Panc1 (cell line): Measurements from ENCODE around the gene GPR6.

Experiments
- POLR2AphosphoS5 ChIP-seq: IDR thresholded peaks from 2 replicates; pipeline ENCODE4 v1.6.1; 2012; ENCODE audit warnings: mild to moderate bottlenecking, low read depth, low read length, moderate library complexity
- SIN3A ChIP-seq: IDR thresholded peaks from 2 replicates; pipeline ENCODE4 v1.6.1; 2012; ENCODE audit warnings: low read depth, mild to moderate bottlenecking, low read length, moderate library complexity, borderline replicate concordance; ENCODE audit not compliant: insufficient read depth
- TCF7L2 ChIP-seq: IDR thresholded peaks from 2 replicates; pipeline ENCODE4 v1.6.1; 2011; ENCODE audit warnings: mild to moderate bottlenecking, low read depth, low read length, inconsistent platforms
- TF ChIP-seq, protein P1 (sequence below): fragments of 450-650 bp; IDR thresholded peaks from 2 replicates; pipeline ENCODE4 v1.5.1; 2017; ENCODE audit warnings: mild to moderate bottlenecking
- TF ChIP-seq, protein P2 (sequence below), 2 experiments: IDR thresholded peaks; 2 replicates each; pipeline ENCODE4 v1.6.1; 2011 to 2012; ENCODE audit warnings: low read depth in 2 of 2, control low read depth in 1 of 2, low read length in 1 of 2, mild to moderate bottlenecking in 1 of 2, moderate library complexity in 1 of 2; ENCODE audit not compliant: insufficient read depth in 1 of 2

DNA sequence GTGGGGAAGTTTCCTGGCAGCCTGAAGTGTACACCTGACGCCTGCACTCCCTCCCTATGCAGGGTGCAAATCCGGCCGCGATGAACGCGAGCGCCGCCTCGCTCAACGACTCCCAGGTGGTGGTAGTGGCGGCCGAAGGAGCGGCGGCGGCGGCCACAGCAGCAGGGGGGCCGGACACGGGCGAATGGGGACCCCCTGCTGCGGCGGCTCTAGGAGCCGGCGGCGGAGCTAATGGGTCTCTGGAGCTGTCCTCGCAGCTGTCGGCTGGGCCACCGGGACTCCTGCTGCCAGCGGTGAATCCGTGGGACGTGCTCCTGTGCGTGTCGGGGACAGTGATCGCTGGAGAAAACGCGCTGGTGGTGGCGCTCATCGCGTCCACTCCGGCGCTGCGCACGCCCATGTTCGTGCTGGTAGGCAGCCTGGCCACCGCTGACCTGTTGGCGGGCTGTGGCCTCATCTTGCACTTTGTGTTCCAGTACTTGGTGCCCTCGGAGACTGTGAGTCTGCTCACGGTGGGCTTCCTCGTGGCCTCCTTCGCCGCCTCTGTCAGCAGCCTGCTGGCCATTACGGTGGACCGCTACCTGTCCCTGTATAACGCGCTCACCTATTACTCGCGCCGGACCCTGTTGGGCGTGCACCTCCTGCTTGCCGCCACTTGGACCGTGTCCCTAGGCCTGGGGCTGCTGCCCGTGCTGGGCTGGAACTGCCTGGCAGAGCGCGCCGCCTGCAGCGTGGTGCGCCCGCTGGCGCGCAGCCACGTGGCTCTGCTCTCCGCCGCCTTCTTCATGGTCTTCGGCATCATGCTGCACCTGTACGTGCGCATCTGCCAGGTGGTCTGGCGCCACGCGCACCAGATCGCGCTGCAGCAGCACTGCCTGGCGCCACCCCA is 1.2 kb downstream of the GPR6 start:
- TF ChIP-seq, protein P1, sequence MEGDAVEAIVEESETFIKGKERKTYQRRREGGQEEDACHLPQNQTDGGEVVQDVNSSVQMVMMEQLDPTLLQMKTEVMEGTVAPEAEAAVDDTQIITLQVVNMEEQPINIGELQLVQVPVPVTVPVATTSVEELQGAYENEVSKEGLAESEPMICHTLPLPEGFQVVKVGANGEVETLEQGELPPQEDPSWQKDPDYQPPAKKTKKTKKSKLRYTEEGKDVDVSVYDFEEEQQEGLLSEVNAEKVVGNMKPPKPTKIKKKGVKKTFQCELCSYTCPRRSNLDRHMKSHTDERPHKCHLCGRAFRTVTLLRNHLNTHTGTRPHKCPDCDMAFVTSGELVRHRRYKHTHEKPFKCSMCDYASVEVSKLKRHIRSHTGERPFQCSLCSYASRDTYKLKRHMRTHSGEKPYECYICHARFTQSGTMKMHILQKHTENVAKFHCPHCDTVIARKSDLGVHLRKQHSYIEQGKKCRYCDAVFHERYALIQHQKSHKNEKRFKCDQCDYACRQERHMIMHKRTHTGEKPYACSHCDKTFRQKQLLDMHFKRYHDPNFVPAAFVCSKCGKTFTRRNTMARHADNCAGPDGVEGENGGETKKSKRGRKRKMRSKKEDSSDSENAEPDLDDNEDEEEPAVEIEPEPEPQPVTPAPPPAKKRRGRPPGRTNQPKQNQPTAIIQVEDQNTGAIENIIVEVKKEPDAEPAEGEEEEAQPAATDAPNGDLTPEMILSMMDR, result no peak
- TF ChIP-seq POLR2AphosphoS5 (no peak), TCF7L2 (no peak), SIN3A (no peak)
- TF ChIP-seq, protein P2, sequence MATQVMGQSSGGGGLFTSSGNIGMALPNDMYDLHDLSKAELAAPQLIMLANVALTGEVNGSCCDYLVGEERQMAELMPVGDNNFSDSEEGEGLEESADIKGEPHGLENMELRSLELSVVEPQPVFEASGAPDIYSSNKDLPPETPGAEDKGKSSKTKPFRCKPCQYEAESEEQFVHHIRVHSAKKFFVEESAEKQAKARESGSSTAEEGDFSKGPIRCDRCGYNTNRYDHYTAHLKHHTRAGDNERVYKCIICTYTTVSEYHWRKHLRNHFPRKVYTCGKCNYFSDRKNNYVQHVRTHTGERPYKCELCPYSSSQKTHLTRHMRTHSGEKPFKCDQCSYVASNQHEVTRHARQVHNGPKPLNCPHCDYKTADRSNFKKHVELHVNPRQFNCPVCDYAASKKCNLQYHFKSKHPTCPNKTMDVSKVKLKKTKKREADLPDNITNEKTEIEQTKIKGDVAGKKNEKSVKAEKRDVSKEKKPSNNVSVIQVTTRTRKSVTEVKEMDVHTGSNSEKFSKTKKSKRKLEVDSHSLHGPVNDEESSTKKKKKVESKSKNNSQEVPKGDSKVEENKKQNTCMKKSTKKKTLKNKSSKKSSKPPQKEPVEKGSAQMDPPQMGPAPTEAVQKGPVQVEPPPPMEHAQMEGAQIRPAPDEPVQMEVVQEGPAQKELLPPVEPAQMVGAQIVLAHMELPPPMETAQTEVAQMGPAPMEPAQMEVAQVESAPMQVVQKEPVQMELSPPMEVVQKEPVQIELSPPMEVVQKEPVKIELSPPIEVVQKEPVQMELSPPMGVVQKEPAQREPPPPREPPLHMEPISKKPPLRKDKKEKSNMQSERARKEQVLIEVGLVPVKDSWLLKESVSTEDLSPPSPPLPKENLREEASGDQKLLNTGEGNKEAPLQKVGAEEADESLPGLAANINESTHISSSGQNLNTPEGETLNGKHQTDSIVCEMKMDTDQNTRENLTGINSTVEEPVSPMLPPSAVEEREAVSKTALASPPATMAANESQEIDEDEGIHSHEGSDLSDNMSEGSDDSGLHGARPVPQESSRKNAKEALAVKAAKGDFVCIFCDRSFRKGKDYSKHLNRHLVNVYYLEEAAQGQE (IDR thresholded peaks at IDR 0.05; ENCODE audit: insufficient read depth in 1 of 2, low read depth in 2 of 2, low read length in 1 of 2), result peak in 1 of 2 experiments; percentile 58; a peak in 2 of 4 replicates
